ENCODE data around the gene PARS2.

Gene PARS2

DNA sequence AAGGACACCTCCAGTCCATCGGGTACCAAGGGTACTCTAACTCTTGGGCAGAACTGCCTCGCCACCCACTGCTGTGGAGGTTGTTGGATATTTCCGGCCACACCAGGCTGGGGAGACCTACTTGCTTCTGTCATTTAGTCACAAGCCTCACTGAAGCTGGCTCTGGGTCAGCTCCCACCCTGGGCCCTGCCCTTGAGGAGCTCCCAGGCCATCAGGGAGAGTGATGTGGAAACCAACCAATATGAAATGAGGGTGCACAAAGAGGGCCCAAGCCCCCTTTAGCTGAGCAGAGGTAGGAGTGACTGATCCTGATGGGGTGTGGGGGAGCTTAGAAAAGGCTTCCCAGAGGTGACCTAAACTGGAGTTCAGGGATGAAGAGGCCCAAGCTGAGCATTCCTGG lies 19.6 kb downstream of the PARS2 start:
- H3K4me3 ChIP-seq (ENCODE audit: low read depth in 1 of 2, low read length in 2 of 2), result no peak overlapping the region
- no peaks in the 10 kb centered on the region for H3K4me1 ChIP-seq (ENCODE audit: control insufficient read depth in 1 of 2, insufficient read depth in 2 of 2, low read length in 2 of 2)
- no peak overlapping the region for H3K27ac ChIP-seq (ENCODE audit: low read length)
- no peaks in the 10 kb centered on the region for H3K27me3 ChIP-seq (ENCODE audit: low read depth, low read length)
- peaks cover 21 to 28% of the 10 kb centered on the region in 2 donors for H3K36me3 ChIP-seq (ENCODE audit: control insufficient read depth in 1 of 2, insufficient read depth in 2 of 2, low read length in 2 of 2)
- no peaks in the 10 kb centered on the region for H3K9me3 ChIP-seq (ENCODE audit: control insufficient read depth in 1 of 2, low read length in 2 of 2)

DNA sequence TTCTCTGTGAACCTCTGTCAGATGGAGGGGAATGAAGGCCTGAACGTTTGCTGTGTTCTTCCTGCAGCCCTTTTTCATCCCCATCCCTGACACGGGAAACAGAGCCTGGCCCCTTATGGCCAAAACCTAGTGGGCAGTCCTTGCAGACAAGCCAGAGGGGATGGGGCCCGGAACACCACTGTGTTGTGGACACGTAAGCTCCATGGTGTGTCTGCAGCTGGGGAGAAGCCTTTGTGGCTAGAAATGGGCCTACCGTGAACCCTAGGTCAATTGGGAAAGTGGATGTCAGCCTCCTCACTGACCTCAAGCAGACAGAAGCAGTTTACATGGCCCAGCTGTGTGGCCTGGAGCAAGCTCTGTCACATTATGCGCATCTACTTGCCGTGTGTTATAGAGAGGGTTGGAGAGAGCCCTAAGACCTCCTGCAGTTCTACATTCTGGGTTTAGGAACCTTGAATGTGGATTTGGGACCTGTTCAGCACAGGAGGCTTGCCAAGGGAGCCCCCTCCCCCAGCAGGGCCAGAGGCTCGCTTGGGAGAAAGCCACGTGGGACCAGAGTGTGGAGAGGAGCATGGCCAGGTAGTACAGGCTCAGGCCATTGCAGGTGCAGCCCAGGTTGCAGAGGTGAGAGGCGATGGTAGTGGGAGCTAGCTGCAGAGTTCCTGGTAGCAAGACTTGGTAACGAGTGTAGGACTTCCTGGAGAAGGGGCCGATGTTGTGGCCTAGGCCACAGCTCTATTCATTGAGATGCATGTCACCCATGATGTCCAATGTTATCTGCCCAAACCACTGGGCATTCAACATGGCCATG lies 20.7 kb downstream of the PARS2 start:
- Histone ChIP-seq H3K36me3 (ENCODE audit: control insufficient read depth in 1 of 2, insufficient read depth in 2 of 2, low read length in 2 of 2) (peaks cover 26 to 36% of the 10 kb centered on the region in 2 donors), H3K9me3 (ENCODE audit: control insufficient read depth in 1 of 2, low read length in 2 of 2) (no peaks in the 10 kb centered on the region), H3K27ac (ENCODE audit: low read length) (no peak overlapping the region), H3K4me1 (ENCODE audit: control insufficient read depth in 1 of 2, insufficient read depth in 2 of 2, low read length in 2 of 2) (no peaks in the 10 kb centered on the region), H3K4me3 (ENCODE audit: low read depth in 1 of 2, low read length in 2 of 2) (no peak overlapping the region), H3K27me3 (ENCODE audit: low read depth, low read length) (no peaks in the 10 kb centered on the region)

DNA sequence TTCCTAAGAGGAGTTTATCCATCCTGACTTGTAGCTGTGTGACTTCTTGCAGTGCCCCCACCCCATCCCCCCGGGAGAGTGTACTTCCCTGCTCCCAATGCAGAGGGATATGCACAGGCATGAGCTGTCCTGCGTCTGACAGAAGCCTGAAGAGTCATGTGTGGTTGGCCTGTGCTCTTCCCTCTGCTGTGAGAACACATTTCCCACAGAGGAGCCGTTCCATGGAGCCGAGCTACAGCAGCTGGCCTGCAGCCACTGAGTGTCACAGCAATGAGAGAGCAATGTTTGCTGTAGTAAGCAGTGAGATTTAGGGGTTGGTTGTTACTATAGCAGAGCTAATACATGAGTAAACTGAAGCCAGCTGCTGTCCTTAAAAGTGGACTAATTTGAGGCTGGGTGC lies 22.0 kb downstream of the PARS2 start:
- Histone ChIP-seq H3K9me3 (ENCODE audit: control insufficient read depth in 1 of 2, low read length in 2 of 2) (no peaks in the 10 kb centered on the region), H3K27ac (ENCODE audit: low read length) (no peak overlapping the region), H3K4me3 (ENCODE audit: low read depth in 1 of 2, low read length in 2 of 2) (no peak overlapping the region), H3K36me3 (ENCODE audit: control insufficient read depth in 1 of 2, insufficient read depth in 2 of 2, low read length in 2 of 2) (peaks cover 36 to 50% of the 10 kb centered on the region in 2 donors), H3K4me1 (ENCODE audit: control insufficient read depth in 1 of 2, insufficient read depth in 2 of 2, low read length in 2 of 2) (no peaks in the 10 kb centered on the region), H3K27me3 (ENCODE audit: low read depth, low read length) (no peaks in the 10 kb centered on the region)

DNA sequence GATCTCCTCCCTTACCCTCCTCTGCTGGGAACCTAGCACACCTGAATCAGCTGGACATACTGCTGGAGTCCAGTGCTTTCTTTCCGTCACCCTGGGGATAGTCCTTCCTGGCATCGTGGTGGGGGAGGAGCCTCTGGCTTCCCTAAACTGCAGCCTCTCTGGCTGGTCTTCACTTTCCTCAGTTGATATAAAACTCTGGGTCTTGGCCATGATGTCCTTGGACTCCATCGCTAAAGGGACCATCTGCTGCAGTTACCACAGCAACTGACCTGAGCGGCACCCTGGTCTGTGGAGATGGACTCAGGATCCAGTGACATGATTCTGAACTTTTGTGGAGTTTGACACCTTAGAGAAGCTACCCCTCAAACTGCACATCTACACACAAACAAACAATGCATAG lies 22.8 kb downstream of the PARS2 start:
- Histone ChIP-seq H3K4me3 (ENCODE audit: low read depth in 1 of 2, low read length in 2 of 2) (no peak overlapping the region), H3K27me3 (ENCODE audit: low read depth, low read length) (no peaks in the 10 kb centered on the region), H3K36me3 (ENCODE audit: control insufficient read depth in 1 of 2, insufficient read depth in 2 of 2, low read length in 2 of 2) (peaks cover 41 to 57% of the 10 kb centered on the region in 2 donors), H3K9me3 (ENCODE audit: control insufficient read depth in 1 of 2, low read length in 2 of 2) (no peaks in the 10 kb centered on the region), H3K27ac (ENCODE audit: low read length) (no peak overlapping the region), H3K4me1 (ENCODE audit: control insufficient read depth in 1 of 2, insufficient read depth in 2 of 2, low read length in 2 of 2) (no peaks in the 10 kb centered on the region)

DNA sequence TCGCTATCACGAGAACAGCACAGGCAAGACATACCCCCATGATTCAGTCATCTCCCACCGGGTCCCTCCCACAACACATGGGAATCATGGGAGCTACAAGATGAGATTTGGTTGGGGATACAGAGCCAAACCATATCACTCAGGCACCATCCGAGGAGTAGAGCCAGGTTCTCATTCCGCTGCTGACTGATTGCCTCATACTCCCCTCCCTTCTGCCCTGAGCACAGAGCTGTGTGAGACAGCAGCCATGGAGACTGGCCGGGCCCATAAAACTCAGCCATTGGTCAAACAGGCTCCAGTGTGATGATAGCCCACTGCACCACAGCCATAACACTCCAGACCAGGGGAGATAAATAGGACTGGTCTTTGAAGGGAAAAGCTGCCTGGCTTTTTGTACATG lies 26.1 kb downstream of the PARS2 start:
- H3K27ac ChIP-seq (ENCODE audit: low read length), result no peak overlapping the region

DNA sequence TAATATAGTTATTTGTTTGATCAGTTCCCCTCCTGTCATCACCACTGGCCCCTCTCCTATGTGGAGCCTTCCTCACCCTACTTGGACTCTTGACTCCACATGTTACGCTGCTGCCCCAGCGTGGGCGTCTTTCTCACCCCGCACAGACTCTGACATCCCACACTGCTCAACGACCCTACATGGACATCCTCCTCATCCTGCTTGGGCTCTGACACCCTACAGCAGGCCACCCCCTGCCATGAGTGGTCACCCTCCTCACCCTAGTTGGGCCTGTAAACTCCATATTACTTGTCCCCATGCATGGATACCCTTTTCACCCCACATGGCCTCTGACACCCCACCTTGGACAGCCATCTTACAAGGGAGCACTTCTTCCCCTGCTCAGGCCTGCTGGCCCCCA lies 27.6 kb downstream of the PARS2 start:
- no peak overlapping the region for H3K4me3 ChIP-seq (ENCODE audit: low read depth in 1 of 2, low read length in 2 of 2)
- H3K27me3 ChIP-seq (ENCODE audit: low read depth, low read length), result no peaks in the 10 kb centered on the region
- H3K27ac ChIP-seq (ENCODE audit: low read length), result no peak overlapping the region
- H3K4me1 ChIP-seq (ENCODE audit: control insufficient read depth in 1 of 2, insufficient read depth in 2 of 2, low read length in 2 of 2), result no peaks in the 10 kb centered on the region
- peaks cover 39 to 69% of the 10 kb centered on the region in 2 donors for H3K36me3 ChIP-seq (ENCODE audit: control insufficient read depth in 1 of 2, insufficient read depth in 2 of 2, low read length in 2 of 2)
- H3K9me3 ChIP-seq (ENCODE audit: control insufficient read depth in 1 of 2, low read length in 2 of 2), result no peaks in the 10 kb centered on the region

More for the DNA sequence above, 26.1 kb downstream of the PARS2 start:
- no peaks in the 10 kb centered on the region for H3K4me1 ChIP-seq (ENCODE audit: control insufficient read depth in 1 of 2, insufficient read depth in 2 of 2, low read length in 2 of 2)
- no peaks in the 10 kb centered on the region for H3K27me3 ChIP-seq (ENCODE audit: low read depth, low read length)
- H3K4me3 ChIP-seq (ENCODE audit: low read depth in 1 of 2, low read length in 2 of 2), result no peak overlapping the region
- H3K36me3 ChIP-seq (ENCODE audit: control insufficient read depth in 1 of 2, insufficient read depth in 2 of 2, low read length in 2 of 2), result peaks cover 41 to 75% of the 10 kb centered on the region in 2 donors
- H3K9me3 ChIP-seq (ENCODE audit: control insufficient read depth in 1 of 2, low read length in 2 of 2), result no peaks in the 10 kb centered on the region

DNA sequence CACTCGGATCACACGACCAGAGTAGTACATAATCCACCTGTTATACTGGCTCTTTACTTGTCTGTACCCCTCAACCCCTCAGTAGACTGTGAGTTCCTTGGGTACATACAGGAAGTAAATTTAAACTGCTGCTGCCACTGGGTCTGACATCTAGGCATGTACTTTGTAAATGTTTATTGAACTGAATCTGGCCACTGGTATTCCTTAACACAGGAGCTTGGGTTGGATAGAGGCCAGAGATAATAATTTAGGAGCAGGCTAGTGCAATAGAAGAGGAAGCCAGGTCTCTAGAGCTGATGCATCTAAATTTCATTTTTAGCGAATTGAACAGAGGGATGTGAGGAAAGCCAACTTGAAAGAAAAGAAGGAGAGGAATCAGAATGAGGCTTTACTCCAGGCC lies 36.3 kb downstream of the PARS2 start:
- no peak overlapping the region for H3K4me3 ChIP-seq (ENCODE audit: low read depth in 1 of 2, low read length in 2 of 2)
- H3K9me3 ChIP-seq (ENCODE audit: control insufficient read depth in 1 of 2, low read length in 2 of 2), result peaks cover 0 to 5% of the 10 kb centered on the region in 2 donors
- no peaks in the 10 kb centered on the region for H3K27me3 ChIP-seq (ENCODE audit: low read depth, low read length)
- H3K27ac ChIP-seq (ENCODE audit: low read length), result no peak overlapping the region
- H3K4me1 ChIP-seq (ENCODE audit: control insufficient read depth in 1 of 2, insufficient read depth in 2 of 2, low read length in 2 of 2), result peaks cover 0 to 7% of the 10 kb centered on the region in 2 donors
- H3K36me3 ChIP-seq (ENCODE audit: control insufficient read depth in 1 of 2, insufficient read depth in 2 of 2, low read length in 2 of 2), result peaks cover 42 to 52% of the 10 kb centered on the region in 2 donors

DNA sequence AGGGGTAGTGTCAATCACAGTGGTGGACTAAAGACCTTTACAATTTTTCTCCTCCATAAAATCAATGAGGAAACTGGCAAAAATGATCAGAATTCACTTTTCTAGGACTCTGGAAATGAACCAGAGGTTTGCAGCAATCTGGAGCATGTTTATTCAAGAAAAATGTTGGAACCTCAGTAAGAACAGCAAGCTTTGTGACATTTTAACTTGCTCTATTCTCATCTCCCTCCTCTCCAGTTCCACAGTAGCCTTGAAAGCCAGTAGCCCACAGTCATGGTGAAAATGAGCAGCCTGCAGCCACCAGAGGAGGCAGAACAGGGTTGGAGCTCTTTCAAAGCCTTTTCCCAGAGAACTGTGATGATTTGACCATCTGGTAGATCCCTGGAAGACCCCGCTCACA lies 39.6 kb downstream of the PARS2 start:
- Histone ChIP-seq H3K27me3 (ENCODE audit: low read depth, low read length) (no peaks in the 10 kb centered on the region), H3K36me3 (ENCODE audit: control insufficient read depth in 1 of 2, insufficient read depth in 2 of 2, low read length in 2 of 2) (peaks cover 53 to 57% of the 10 kb centered on the region in 2 donors), H3K27ac (ENCODE audit: low read length) (no peak overlapping the region)

DNA sequence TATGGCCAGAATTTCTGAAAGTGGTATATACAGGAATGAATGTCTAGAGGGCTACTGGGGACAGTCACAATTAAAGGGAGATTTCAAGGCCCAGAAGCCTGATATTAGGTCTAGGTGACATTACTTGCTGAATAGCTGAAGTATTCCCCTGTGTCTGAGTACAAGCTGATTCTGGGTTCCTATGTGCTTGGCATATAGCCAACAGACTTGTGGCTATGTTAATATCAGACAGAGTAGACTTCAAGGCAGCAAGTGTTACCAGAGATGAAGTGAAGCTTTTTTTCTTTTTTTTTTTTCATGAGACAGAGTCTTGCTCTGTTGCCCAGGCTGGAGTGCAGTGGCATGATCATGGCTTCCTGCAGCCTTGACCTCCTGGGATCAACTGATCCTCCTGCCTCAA lies 40.3 kb downstream of the PARS2 start:
- H3K27ac ChIP-seq (ENCODE audit: low read length), result no peak overlapping the region
- no peaks in the 10 kb centered on the region for H3K27me3 ChIP-seq (ENCODE audit: low read depth, low read length)
- no peak overlapping the region for H3K4me3 ChIP-seq (ENCODE audit: low read depth in 1 of 2, low read length in 2 of 2)
- peaks cover 0 to 7% of the 10 kb centered on the region in 2 donors for H3K4me1 ChIP-seq (ENCODE audit: control insufficient read depth in 1 of 2, insufficient read depth in 2 of 2, low read length in 2 of 2)
- peaks cover 58 to 59% of the 10 kb centered on the region in 2 donors for H3K36me3 ChIP-seq (ENCODE audit: control insufficient read depth in 1 of 2, insufficient read depth in 2 of 2, low read length in 2 of 2)
- H3K9me3 ChIP-seq (ENCODE audit: control insufficient read depth in 1 of 2, low read length in 2 of 2), result peaks cover 0 to 5% of the 10 kb centered on the region in 2 donors

More for the DNA sequence above, 39.6 kb downstream of the PARS2 start:
- Histone ChIP-seq H3K4me1 (ENCODE audit: control insufficient read depth in 1 of 2, insufficient read depth in 2 of 2, low read length in 2 of 2) (peaks cover 0 to 7% of the 10 kb centered on the region in 2 donors), H3K9me3 (ENCODE audit: control insufficient read depth in 1 of 2, low read length in 2 of 2) (peaks cover 0 to 5% of the 10 kb centered on the region in 2 donors), H3K4me3 (ENCODE audit: low read depth in 1 of 2, low read length in 2 of 2) (no peak overlapping the region)

DNA sequence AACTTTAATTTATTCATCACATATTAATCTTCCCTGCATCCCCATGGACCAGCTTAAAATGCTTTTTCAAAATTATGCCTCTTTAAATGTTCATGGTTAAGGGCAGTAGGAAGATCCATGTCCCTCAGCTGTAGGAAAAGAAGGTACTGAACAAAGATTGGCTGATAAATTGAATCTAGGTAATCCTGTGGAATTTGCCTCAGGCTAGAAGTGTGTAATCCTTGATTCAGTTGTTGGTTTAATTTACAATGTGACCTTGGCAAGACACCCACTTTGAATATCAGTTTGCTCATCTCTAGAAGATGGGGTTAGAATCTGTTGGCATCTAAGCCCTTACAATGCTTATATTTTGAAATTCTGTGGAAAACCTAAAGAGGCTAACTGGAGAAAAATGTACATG lies 42.6 kb downstream of the PARS2 start:
- peaks cover 67 to 69% of the 10 kb centered on the region in 2 donors for H3K36me3 ChIP-seq (ENCODE audit: control insufficient read depth in 1 of 2, insufficient read depth in 2 of 2, low read length in 2 of 2)

DNA sequence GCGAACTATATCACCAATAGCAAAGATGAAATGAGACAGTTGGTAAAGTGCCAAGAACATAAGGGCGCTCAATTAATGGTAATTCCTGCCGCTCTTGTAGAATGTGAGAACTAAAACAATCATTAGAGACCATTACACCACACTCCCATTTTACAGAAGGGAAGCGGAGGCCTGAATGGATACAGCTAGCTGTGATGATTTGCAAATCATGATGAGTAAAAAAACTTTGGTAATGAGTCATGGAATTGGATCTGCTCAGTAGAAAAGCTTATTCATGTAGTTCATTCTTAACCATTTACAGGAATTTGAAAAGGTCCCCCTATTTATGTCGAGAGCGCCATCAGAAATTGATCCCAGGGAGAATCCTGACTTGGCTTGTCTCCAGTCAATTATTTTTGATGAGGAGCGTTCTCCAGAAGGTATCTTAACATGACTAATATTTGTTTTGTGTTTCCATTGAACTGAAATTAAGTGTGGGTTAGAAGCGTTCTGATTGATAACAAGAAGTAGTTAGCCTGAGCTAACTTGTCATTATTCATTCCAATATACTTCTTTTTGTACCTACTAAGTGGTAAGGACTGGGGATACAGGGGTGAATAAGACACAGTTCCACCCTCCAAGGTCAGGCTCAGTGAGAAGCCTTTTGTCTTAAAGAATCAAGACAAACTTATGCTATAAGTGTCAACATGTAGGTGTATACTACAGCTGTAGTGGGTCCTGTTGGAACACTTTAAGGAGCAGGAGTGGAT lies 47.9 kb downstream of the PARS2 start:
- H3K27me3 ChIP-seq (ENCODE audit: low read depth, low read length), result no peaks in the 10 kb centered on the region
- H3K36me3 ChIP-seq (ENCODE audit: control insufficient read depth in 1 of 2, insufficient read depth in 2 of 2, low read length in 2 of 2), result peaks cover 20 to 22% of the 10 kb centered on the region in 2 donors
- peak overlapping the region; percentile 87 to 90 for H3K4me3 ChIP-seq (ENCODE audit: low read depth in 1 of 2, low read length in 2 of 2)
- H3K4me1 ChIP-seq (ENCODE audit: control insufficient read depth in 1 of 2, insufficient read depth in 2 of 2, low read length in 2 of 2), result peaks cover 6 to 18% of the 10 kb centered on the region in 2 donors
- H3K9me3 ChIP-seq (ENCODE audit: control insufficient read depth in 1 of 2, low read length in 2 of 2), result no peaks in the 10 kb centered on the region
- H3K27ac ChIP-seq (ENCODE audit: low read length), result peak overlapping the region; percentile 86

More for the DNA sequence above, 42.6 kb downstream of the PARS2 start:
- Histone ChIP-seq H3K27ac (ENCODE audit: low read length) (no peak overlapping the region), H3K9me3 (ENCODE audit: control insufficient read depth in 1 of 2, low read length in 2 of 2) (peaks cover 0 to 5% of the 10 kb centered on the region in 2 donors), H3K4me1 (ENCODE audit: control insufficient read depth in 1 of 2, insufficient read depth in 2 of 2, low read length in 2 of 2) (peaks cover 2 to 4% of the 10 kb centered on the region in 2 donors), H3K4me3 (ENCODE audit: low read depth in 1 of 2, low read length in 2 of 2) (no peak overlapping the region), H3K27me3 (ENCODE audit: low read depth, low read length) (no peaks in the 10 kb centered on the region)

Measured in muscle layer of duodenum (tissue), 2 donors.